Epithelial cell of alveolus of lung (primary cell): ENCODE measurements around the gene PHKB. TPM values are rescaled to one million over a fixed set of nuclear protein-coding genes. Genes with fewer than 3 reads are reported as not detected.

ENCODE experiments used
- total RNA-seq: library from RNA; depleted of rRNA; stranded (reverse); fragments of >200 nt; gene quantifications from 2 replicates; pipeline ENCODE4 v1.2.1, GENCODE V29; 2015

Gene PHKB
- 27.5 and 31.8 TPM in 2 replicates for total RNA-seq

GRCh38 chr16:47460711-47461597 lies at the start of gene PHKB, which contains the start of gene ITFG1:
Gene PHKB, plus strand, starts transcription at chr16:47461331. Its CDS starts 20 bp downstream, at chr16:47461351.
Gene ITFG1, minus strand, starts transcription at chr16:47461063. Its CDS starts 18 bp downstream, at chr16:47461045.

Other genes starting within 250 kb of the PHKB start
- 43.6 and 49.8 TPM in 2 replicates for gene ITFG1, start 268 bp upstream of the PHKB start, total RNA-seq